H1 (cell line): Measurements from ENCODE around the gene ARSA. TPM values are rescaled to one million over a fixed set of nuclear protein-coding genes. Genes with fewer than 3 reads are reported as not detected.

Experiments used
- CTCF ChIA-PET: fragments of 300-600 bp; sonication (Branson Sonifier 250); formaldehyde crosslinking; loops from one replicate; lab custom pipeline; 2021; ENCODE audit not compliant: partially characterized antibody; lab: Charles Lee
- POLR2A ChIA-PET: fragments of 300-600 bp; sonication (Branson Sonifier 250); formaldehyde crosslinking; loops from one replicate; lab custom pipeline; 2021; ENCODE audit warnings: inconsistent platforms; ENCODE audit not compliant: partially characterized antibody; lab: Charles Lee
- DNase-seq, 2 experiments: peaks; one replicate each; pipeline versions ENCODE4 v3.0.0 to v3.0.0-alpha.2; 2010 to 2022; ENCODE audit warnings: low spot score in 2 of 2, low read depth in 1 of 2, mixed read lengths in 1 of 2
- FAIRE-seq: peaks from 2 replicates; lab custom pipeline; 2011; peaks lifted over from hg19 to GRCh38; lab: Jason Lieb, UNC
- H2AFZ ChIP-seq: 2 replicates; pipeline ENCODE4 v1.8.1; 2012; ENCODE audit warnings: low read length, inconsistent platforms
- H2AK5ac ChIP-seq: 2 replicates; pipeline ENCODE4 v1.6.1; 2013; ENCODE audit warnings: low read depth, low read length
- H2BK120ac ChIP-seq: replicated peaks from 2 replicates; pipeline ENCODE3; 2013; ENCODE audit warnings: low read depth, low read length, inconsistent platforms
- H2BK12ac ChIP-seq: 2 replicates; pipeline ENCODE4 v1.6.1; 2013; ENCODE audit warnings: low read depth, low read length
- H2BK15ac ChIP-seq: 2 replicates; pipeline ENCODE4 v1.6.1; 2013; ENCODE audit warnings: low read length
- H2BK20ac ChIP-seq: 2 replicates; pipeline ENCODE4 v1.6.1; 2013; ENCODE audit warnings: low read length
- H2BK5ac ChIP-seq: 2 replicates; pipeline ENCODE4 v1.6.1; 2013; ENCODE audit warnings: low read depth, low read length
- H3K14ac ChIP-seq: 2 replicates; pipeline ENCODE4 v1.6.1; 2013; ENCODE audit warnings: inconsistent platforms; ENCODE audit not compliant: insufficient read length
- H3K18ac ChIP-seq: 2 replicates; pipeline ENCODE4 v1.6.1; 2013; ENCODE audit warnings: low read length; ENCODE audit errors: extremely low read depth
- H3K23ac ChIP-seq: 2 replicates; pipeline ENCODE4 v1.6.1; 2013; ENCODE audit warnings: inconsistent platforms; ENCODE audit not compliant: insufficient read length
- H3K23me2 ChIP-seq: 2 replicates; pipeline ENCODE4 v1.6.1; 2013; ENCODE audit warnings: low read depth, low read length
- H3K27ac ChIP-seq: 2 replicates; pipeline ENCODE4 v1.6.1; 2011; ENCODE audit warnings: low read depth, low read length, inconsistent platforms
- H3K27me3 ChIP-seq, 4 experiments: replicated peaks in 1 of 4; 1 replicate in 1 of 4; 2 replicates in 3 of 4; pipeline versions ENCODE4 v1.6.1 to v1.8.1; 2011 to 2013; ENCODE audit warnings: low read length in 3 of 4, mild to moderate bottlenecking in 3 of 4, inconsistent platforms in 2 of 4, mixed read lengths in 2 of 4, moderate library complexity in 1 of 4; ENCODE audit not compliant: control insufficient read depth in 3 of 4, insufficient read depth in 3 of 4; ENCODE audit errors: extremely low read depth in 1 of 4
- H3K36me3 ChIP-seq, 4 experiments: 2 replicates each; pipeline versions ENCODE4 v1.6.1 to v1.8.1; 2011 to 2013; ENCODE audit warnings: mild to moderate bottlenecking in 4 of 4, low read length in 3 of 4, moderate library complexity in 2 of 4, control low read depth in 1 of 4, inconsistent platforms in 1 of 4; ENCODE audit not compliant: insufficient read depth in 4 of 4, control insufficient read depth in 2 of 4
- H3K4ac ChIP-seq: replicated peaks from 2 replicates; pipeline ENCODE3; 2013; ENCODE audit warnings: low read length, low read depth, mixed read lengths, inconsistent platforms; ENCODE audit not compliant: insufficient read length
- H3K4me1 ChIP-seq, 4 experiments: replicated peaks in 1 of 4; 1 replicate in 1 of 4; 2 replicates in 3 of 4; pipeline versions ENCODE4 v1.6.1 to v1.8.1; 2011 to 2013; ENCODE audit warnings: low read length in 3 of 4, inconsistent platforms in 2 of 4, mixed read lengths in 1 of 4; ENCODE audit not compliant: insufficient read depth in 4 of 4, control insufficient read depth in 3 of 4
- H3K4me2 ChIP-seq, 2 experiments: 2 replicates each; pipeline versions ENCODE4 v1.6.1 to v1.8.1; 2011 to 2013; ENCODE audit warnings: low read depth in 2 of 2, low read length in 2 of 2, control low read depth in 1 of 2, inconsistent platforms in 1 of 2, mild to moderate bottlenecking in 1 of 2; ENCODE audit not compliant: insufficient read depth in 1 of 2
- H3K4me3 ChIP-seq, 4 experiments: fragments of 200-600, 300-600 bp in 1 of 4; sonication (generic), shearing (Covaris generic), sonication (Bioruptor Twin) in 1 of 4; 2 replicates each; pipeline versions ENCODE4 v1.5.1 to v1.8.1; 2011 to 2016; ENCODE audit warnings: low read length in 4 of 4, low read depth in 3 of 4, control low read depth in 2 of 4, inconsistent platforms in 2 of 4, mild to moderate bottlenecking in 2 of 4, mixed read lengths in 1 of 4, moderate library complexity in 1 of 4; ENCODE audit not compliant: insufficient read depth in 2 of 4; ENCODE audit errors: extremely low read depth in 1 of 4
- H3K56ac ChIP-seq: replicated peaks from 2 replicates; pipeline ENCODE3; 2013; ENCODE audit warnings: low read depth, mild to moderate bottlenecking, mixed read lengths, low read length, inconsistent platforms; ENCODE audit not compliant: insufficient read length
- H3K79me1 ChIP-seq: 2 replicates; pipeline ENCODE4 v1.6.1; 2013; ENCODE audit warnings: low read depth, low read length, control low read depth
- H3K79me2 ChIP-seq, 2 experiments: 2 replicates each; pipeline versions ENCODE4 v1.6.1 to v1.8.1; 2012 to 2013; ENCODE audit warnings: low read length in 2 of 2, mild to moderate bottlenecking in 2 of 2, inconsistent platforms in 1 of 2; ENCODE audit not compliant: insufficient read depth in 2 of 2, control insufficient read depth in 1 of 2
- H3K9ac ChIP-seq, 4 experiments: replicated peaks in 1 of 4; 1 replicate in 1 of 4; 2 replicates in 3 of 4; pipeline versions ENCODE4 v1.6.1 to v1.8.1; 2011 to 2013; ENCODE audit warnings: low read depth in 3 of 4, low read length in 3 of 4, control low read depth in 2 of 4, mild to moderate bottlenecking in 2 of 4, moderate library complexity in 2 of 4, inconsistent platforms in 1 of 4; ENCODE audit errors: extremely low read depth in 1 of 4
- H3K9me3 ChIP-seq, 2 experiments: 2 replicates each; pipeline versions ENCODE4 v1.6.1 to v1.8.1; 2012 to 2013; ENCODE audit warnings: mild to moderate bottlenecking in 2 of 2, moderate library complexity in 2 of 2, control low read depth in 1 of 2, inconsistent platforms in 1 of 2, low read depth in 1 of 2, low read length in 1 of 2, mixed read lengths in 1 of 2; ENCODE audit not compliant: insufficient read depth in 2 of 2
- H4K20me1 ChIP-seq, 2 experiments: replicated peaks in 1 of 2; 2 replicates each; pipeline versions ENCODE3 to v1.8.1; 2011 to 2013; ENCODE audit warnings: inconsistent platforms in 2 of 2, low read length in 2 of 2, mild to moderate bottlenecking in 1 of 2; ENCODE audit not compliant: insufficient read depth in 2 of 2, control insufficient read depth in 1 of 2
- H4K5ac ChIP-seq: 2 replicates; pipeline ENCODE4 v1.6.1; 2013; ENCODE audit warnings: low read length, low read depth, mixed read lengths, inconsistent platforms; ENCODE audit not compliant: insufficient read length
- H4K8ac ChIP-seq: 2 replicates; pipeline ENCODE4 v1.8.0; 2013; ENCODE audit warnings: mild to moderate bottlenecking, moderate library complexity, low read length, inconsistent platforms; ENCODE audit not compliant: insufficient read depth; ENCODE audit errors: extremely low read depth
- H4K91ac ChIP-seq: replicated peaks from 2 replicates; pipeline ENCODE3; 2013; ENCODE audit warnings: low read length, mixed read lengths, inconsistent platforms; ENCODE audit not compliant: insufficient read length
- CHD1 ChIP-seq: IDR thresholded peaks from 2 replicates; pipeline ENCODE4 v1.6.1; 2012; ENCODE audit warnings: low read depth, low read length, improper control_type of control experiment
- EP300 ChIP-seq, 2 experiments: IDR thresholded peaks; 1 replicate in 1 of 2; 2 replicates in 1 of 2; pipeline ENCODE4 v1.6.1; 2011 to 2012; ENCODE audit warnings: low read depth in 2 of 2, low read length in 2 of 2, mild to moderate bottlenecking in 2 of 2, borderline replicate concordance in 1 of 2, inconsistent platforms in 1 of 2, moderate library complexity in 1 of 2
- HDAC6 ChIP-seq: IDR thresholded peaks from one replicate; pipeline ENCODE4 v1.7.1; 2012; ENCODE audit warnings: low read depth, mild to moderate bottlenecking, inconsistent platforms, low read length, moderate library complexity
- SIN3A ChIP-seq, 2 experiments: IDR thresholded peaks in 1 of 2; conservative IDR thresholded peaks in 1 of 2; 2 replicates each; pipeline ENCODE4 v1.6.1; 2011 to 2012; ENCODE audit warnings: low read length in 2 of 2, improper control_type of control experiment in 1 of 2, low read depth in 1 of 2, mild to moderate bottlenecking in 1 of 2
- SIRT6 ChIP-seq: IDR thresholded peaks from one replicate; pipeline ENCODE4 v1.7.1; 2012; ENCODE audit warnings: low read length, inconsistent platforms
- SRF ChIP-seq: IDR thresholded peaks from 2 replicates; pipeline ENCODE4 v1.6.1; 2011; ENCODE audit warnings: mild to moderate bottlenecking, low read depth, low read length, moderate library complexity
- TBP ChIP-seq: IDR thresholded peaks from 2 replicates; pipeline ENCODE4 v1.6.1; 2011; ENCODE audit warnings: low read depth, low read length, improper control_type of control experiment
- WGBS, 2 experiments: shearing (Covaris generic) in 1 of 2; methylation state at CpG; one replicate each; pipeline versions ENCODE4 v1.1.6 to v1.1.7; 2013 to 2015; ENCODE audit warnings: low lambda C conversion rate in 2 of 2, mixed read lengths in 2 of 2, inconsistent platforms in 1 of 2, low coverage in 1 of 2, missing lambda C conversion rate in 1 of 2; ENCODE audit not compliant: insufficient replicate concordance in 2 of 2, insufficient coverage in 1 of 2, insufficient read length in 1 of 2; ENCODE audit errors: extremely low coverage in 1 of 2, missing lambda C conversion rate in 1 of 2; 5-methylcytosine and 5-hydroxymethylcytosine counted together
- polyA plus RNA-seq, 7 experiments: library from polyadenylated mRNA; depleted of rRNA in 3 of 7; stranded (reverse) in 5 of 7; unstranded in 2 of 7; fragments of >200 nt in 5 of 7; fragments of 200-250 nt in 2 of 7; gene quantifications; 1 replicate in 5 of 7; 2 replicates in 1 of 7; 4 replicates in 1 of 7; pipeline versions ENCODE4 v1.2.1 to v1.2.3, GENCODE V29; 2011 to 2013; ENCODE audit warnings: missing spikeins in 2 of 7, mixed read lengths in 2 of 7
- total RNA-seq: library from RNA; stranded (reverse); fragmentation: NEBNext Ultra II Directional; extraction: Animal tissue kit (Norgen Biotek cat#: 25700); gene quantifications from 2 replicates; pipeline ENCODE4 v1.2.1, GENCODE V29; 2021

ARSA gene
- total and polyA plus RNA-seq, 2 of the 8 experiments (the other 6 are each of a cell fraction or from before 2014, with no cell fraction given), result 9.8 to 10.1 TPM

DNA sequence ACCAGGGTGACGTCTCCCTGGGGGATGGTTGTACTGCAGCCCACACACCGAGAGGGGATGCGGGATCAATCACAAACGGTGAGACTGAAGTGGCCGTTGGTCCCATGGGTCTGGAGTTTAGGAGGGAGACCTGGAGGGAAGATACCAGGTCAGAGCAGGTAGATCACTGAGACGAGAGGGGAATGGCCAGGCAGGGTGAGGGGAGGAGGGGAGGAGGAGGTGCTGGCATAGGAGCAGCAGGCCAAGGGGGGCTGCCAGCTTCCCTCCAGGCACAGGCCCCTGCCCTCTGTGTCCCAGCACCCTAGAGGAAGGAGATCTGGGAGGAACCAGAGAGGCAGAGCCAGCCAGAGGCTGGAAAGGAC lies 20.3 kb downstream of the ARSA start:
- no peak overlapping the region for H2BK5ac ChIP-seq
- TF ChIP-seq CHD1 (no peak), TBP (no peak), SIRT6 (no peak), EP300 (IDR thresholded peaks at IDR 0.05; ENCODE audit: borderline replicate concordance in 1 of 2, low read depth in 2 of 2, low read length in 2 of 2) (no peak), HDAC6 (no peak), SIN3A (conservative IDR thresholded peaks at IDR 0.05 in 1 of 2, IDR thresholded peaks at IDR 0.05 in 1 of 2; ENCODE audit: low read depth in 1 of 2, low read length in 2 of 2) (no peak), SRF (no peak)

More for the DNA sequence above, 20.3 kb downstream of the ARSA start:
- no peak overlapping the region for H3K18ac ChIP-seq
- H3K4me2 ChIP-seq, result no peak overlapping the region
- no peak overlapping the region for H4K91ac ChIP-seq
- POLR2A ChIA-PET, result no interaction called here
- H2BK120ac ChIP-seq, result no peak overlapping the region
- H4K8ac ChIP-seq, result peak overlapping the region; percentile 25; the same call in 1 of the 2 replicates
- DNase-seq (no peak), FAIRE-seq (no peak)
- no peak overlapping the region for H4K5ac ChIP-seq
- peaks cover 0 to 3% (median 0%) of the 10 kb centered on the region in 4 experiments; a peak in 1 of 8 replicates for H3K36me3 ChIP-seq
- no peak overlapping the region for H3K4ac ChIP-seq
- no peak overlapping the region for H2BK15ac ChIP-seq
- no peak overlapping the region for H3K27ac ChIP-seq
- H3K23me2 ChIP-seq, result peaks cover 2% of the 10 kb centered on the region; the same call in 1 of the 2 replicates
- H3K14ac ChIP-seq, result no peak overlapping the region
- no peak overlapping the region for H3K9ac ChIP-seq
- H2BK12ac ChIP-seq, result no peak overlapping the region
- H2AFZ ChIP-seq, result no peak overlapping the region
- no peak overlapping the region for H3K4me3 ChIP-seq
- no peak overlapping the region for H2BK20ac ChIP-seq
- H3K23ac ChIP-seq, result no peak overlapping the region
- H3K79me2 ChIP-seq, result no peaks in the 10 kb centered on the region
- peaks cover 0 to 10% of the 10 kb centered on the region in 2 experiments for H4K20me1 ChIP-seq
- peaks cover 26 to 41% (median 35%) of the 10 kb centered on the region in 4 experiments; a peak in 6 of 7 replicates for H3K27me3 ChIP-seq
- H2AK5ac ChIP-seq, result no peak overlapping the region
- peaks cover 0 to 11% (median 1%) of the 10 kb centered on the region in 4 experiments; a peak in 4 of 7 replicates for H3K4me1 ChIP-seq
- H3K56ac ChIP-seq, result no peak overlapping the region
- whole genome bisulfite sequencing, 2 experiments, result 67% methylated on average over 6 of the region's 6 CpGs; no CpG with 5 or more reads in 1 of the 2 experiments
- CTCF ChIA-PET, result interaction anchor here (0.7 to 5.4 kb wide), 5 partner anchors 14 to 118 kb away, joined by 3 to 39 read pairs (median 11); partner anchors contain the start of gene CPT1B
- no peaks in the 10 kb centered on the region for H3K79me1 ChIP-seq
- H3K9me3 ChIP-seq, result no peaks in the 10 kb centered on the region
